Smooth muscle cell (in vitro differentiated cells): ENCODE measurements around the gene EPHA7. TPM values are rescaled to one million over a fixed set of nuclear protein-coding genes. Genes with fewer than 3 reads are reported as not detected.

ENCODE experiments used
- DNase-seq: peaks from one replicate; lab custom pipeline; 2025; ENCODE audit not compliant: unreplicated experiment; lab: John Stamatoyannopoulos, UW
- H2AFZ ChIP-seq: fragments of 200-600 bp; sonication (generic); 2 replicates; pipeline ENCODE4 v1.6.0; 2016; ENCODE audit warnings: antibody characterized with exemption, low read depth, mild to moderate bottlenecking
- H3F3A ChIP-seq: fragments of 200-600 bp; sonication (generic); 2 replicates; pipeline ENCODE4 v1.6.0; 2017; ENCODE audit warnings: antibody characterized with exemption, low read depth
- H3K27ac ChIP-seq: fragments of 200-600 bp; sonication (generic); 2 replicates; pipeline ENCODE4 v1.5.1; 2016; ENCODE audit warnings: low read depth, mild to moderate bottlenecking
- H3K27me3 ChIP-seq: fragments of 200-600 bp; sonication (generic); 2 replicates; pipeline ENCODE4 v1.6.1; 2016; ENCODE audit warnings: low read depth, mild to moderate bottlenecking
- H3K36me3 ChIP-seq: fragments of 200-600 bp; sonication (generic); 2 replicates; pipeline ENCODE4 v1.5.1; 2016; ENCODE audit warnings: low read depth
- H3K4me1 ChIP-seq: fragments of 200-600 bp; sonication (generic); 2 replicates; pipeline ENCODE4 v1.5.1; 2016; ENCODE audit warnings: low read depth
- H3K4me2 ChIP-seq: fragments of 200-600 bp; sonication (generic); 2 replicates; pipeline ENCODE4 v1.6.0; 2016; ENCODE audit warnings: mild to moderate bottlenecking
- H3K4me3 ChIP-seq: fragments of 200-600 bp; sonication (generic); 2 replicates; pipeline ENCODE4 v1.5.1; 2016; ENCODE audit warnings: mild to moderate bottlenecking
- H3K79me2 ChIP-seq: fragments of 200-600 bp; sonication (generic); 2 replicates; pipeline ENCODE4 v1.6.0; 2016; ENCODE audit warnings: low read depth, mild to moderate bottlenecking
- H3K9ac ChIP-seq: fragments of 200-600 bp; sonication (generic); 2 replicates; pipeline ENCODE4 v1.6.0; 2016; ENCODE audit warnings: low read depth
- H3K9me3 ChIP-seq: fragments of 200-600 bp; sonication (generic); replicated peaks from 2 replicates; pipeline ENCODE4 v1.5.1; 2016; ENCODE audit warnings: low read depth
- H4K20me1 ChIP-seq: fragments of 200-600 bp; sonication (generic); 2 replicates; pipeline ENCODE4 v1.6.0; 2016; ENCODE audit warnings: low read depth
- CTCF ChIP-seq: fragments of 200-600 bp; sonication (generic); IDR thresholded peaks from 2 replicates; pipeline ENCODE4 v1.5.1; 2017; ENCODE audit warnings: borderline replicate concordance, mild to moderate bottlenecking, antibody characterized with exemption; ENCODE audit not compliant: insufficient read depth, poor library complexity, severe bottlenecking
- WGBS: methylation state at CpG from one replicate; pipeline ENCODE4 v1.1.7; 2016; ENCODE audit warnings: low lambda C conversion rate; 5-methylcytosine and 5-hydroxymethylcytosine counted together
- polyA plus RNA-seq: library from polyadenylated mRNA; unstranded; fragments of >200 nt; fragmentation: Nextera tagmentation; extraction: Ambion mirVana; gene quantifications from 2 replicates; pipeline ENCODE4 v1.2.1, GENCODE V29; 2016
- total RNA-seq: library from RNA; depleted of rRNA; stranded (reverse); fragments of >200 nt; gene quantifications from 2 replicates; pipeline ENCODE4 v1.2.3, GENCODE V29; 2014

Gene EPHA7
- total and polyA plus RNA-seq, 2 experiments from 2014 or later, result 2.0 to 6.2 TPM

GRCh38 chr6:93366506-93366905, 52.9 kb downstream of the EPHA7 start:
- H3K27ac ChIP-seq, result no peak overlapping the region

GRCh38 chr6:93365445-93365844, 53.9 kb downstream of the EPHA7 start:
- Histone ChIP-seq H3K9me3 (no peaks in the 10 kb centered on the region), H3K4me3 (no peak overlapping the region), H3K4me2 (no peak overlapping the region), H3K9ac (no peak overlapping the region), H4K20me1 (no peaks in the 10 kb centered on the region), H3K36me3 (no peaks in the 10 kb centered on the region), H3K79me2 (no peaks in the 10 kb centered on the region), H3K4me1 (no peaks in the 10 kb centered on the region), H3F3A (no peaks in the 10 kb centered on the region), H3K27ac (no peak overlapping the region), H2AFZ (no peak overlapping the region), H3K27me3 (no peaks in the 10 kb centered on the region)
- 92% methylated on average over 3 of the region's 3 CpGs for WGBS
- DNase-seq, result no peak
- TF ChIP-seq CTCF, result no peak

More at GRCh38 chr6:93366506-93366905, 52.9 kb downstream of the EPHA7 start:
- Histone ChIP-seq H3F3A (no peaks in the 10 kb centered on the region), H3K4me2 (no peak overlapping the region), H3K9ac (no peak overlapping the region), H4K20me1 (no peaks in the 10 kb centered on the region), H3K4me1 (no peaks in the 10 kb centered on the region), H3K36me3 (no peaks in the 10 kb centered on the region), H3K79me2 (no peaks in the 10 kb centered on the region), H2AFZ (no peak overlapping the region), H3K27me3 (no peaks in the 10 kb centered on the region), H3K9me3 (no peaks in the 10 kb centered on the region), H3K4me3 (no peak overlapping the region)
- TF ChIP-seq CTCF, result no peak
- 90% methylated on average over 7 of the region's 7 CpGs for WGBS
- no peak for DNase-seq

- H3K9ac ChIP-seq, result no peak overlapping the region
- no peak overlapping the region for H3K27ac ChIP-seq
- no peaks in the 10 kb centered on the region for H3F3A ChIP-seq
- H3K36me3 ChIP-seq, result no peaks in the 10 kb centered on the region
- H3K9me3 ChIP-seq, result no peaks in the 10 kb centered on the region
- no peak for DNase-seq
- 97% methylated on average over 2 of the region's 2 CpGs for WGBS
- H3K4me1 ChIP-seq, result no peaks in the 10 kb centered on the region
- H3K27me3 ChIP-seq, result no peaks in the 10 kb centered on the region
- no peaks in the 10 kb centered on the region for H4K20me1 ChIP-seq
- no peak overlapping the region for H3K4me2 ChIP-seq
- no peak overlapping the region for H3K4me3 ChIP-seq
- no peak for TF ChIP-seq CTCF
- H3K79me2 ChIP-seq, result no peaks in the 10 kb centered on the region
- no peak overlapping the region for H2AFZ ChIP-seq
Measured at GRCh38 chr6:93358435-93358834, 60.9 kb downstream of the EPHA7 start.

GRCh38 chr6:93352604-93353003, 66.8 kb downstream of the EPHA7 start:
- Histone ChIP-seq H3F3A (no peaks in the 10 kb centered on the region), H3K9me3 (no peaks in the 10 kb centered on the region), H3K4me3 (no peak overlapping the region), H3K27ac (no peak overlapping the region), H2AFZ (no peak overlapping the region), H3K36me3 (no peaks in the 10 kb centered on the region), H3K27me3 (no peaks in the 10 kb centered on the region), H3K4me2 (no peak overlapping the region), H4K20me1 (no peaks in the 10 kb centered on the region), H3K4me1 (no peaks in the 10 kb centered on the region), H3K79me2 (no peaks in the 10 kb centered on the region), H3K9ac (no peak overlapping the region)
- no peak for TF ChIP-seq CTCF
- no peak for DNase-seq
- WGBS, result 97% methylated on average over 1 of the region's 1 CpG
